OCI-LY3 (cell line): ENCODE data around the gene CDC45.

ENCODE experiments used
- H2AFZ ChIP-seq: fragments of 200-600, 300-600 bp; shearing (Covaris generic); 2 replicates; pipeline ENCODE4 v1.6.0; 2014; ENCODE audit warnings: antibody characterized with exemption, low read depth, low read length
- H3K27ac ChIP-seq: fragments of 200-600, 300-600 bp; sonication (generic); 2 replicates; pipeline ENCODE4 v1.5.1; 2014; ENCODE audit warnings: mild to moderate bottlenecking, low read length, moderate library complexity, mixed read lengths
- H3K27me3 ChIP-seq: fragments of 200-600, 300-600 bp; sonication (generic); 2 replicates; pipeline ENCODE4 v1.6.1; 2014; ENCODE audit warnings: low read depth, low read length, mixed read lengths
- H3K36me3 ChIP-seq: fragments of 200-600, 300-600 bp; sonication (generic); replicated peaks from 2 replicates; pipeline ENCODE3; 2014; ENCODE audit warnings: low read depth, low read length, mixed read lengths
- H3K4me1 ChIP-seq: fragments of 300-600, 200-600 bp; sonication (generic); 2 replicates; pipeline ENCODE4 v1.6.1; 2014; ENCODE audit warnings: low read length, mixed read lengths
- H3K4me2 ChIP-seq: fragments of 200-600, 300-600 bp; sonication (generic); 2 replicates; pipeline ENCODE4 v1.6.1; 2014; ENCODE audit warnings: low read length, mixed read lengths
- H3K4me3 ChIP-seq: fragments of 300-600, 200-600 bp; sonication (generic); 2 replicates; pipeline ENCODE4 v1.5.1; 2014; ENCODE audit warnings: antibody characterized with exemption, mild to moderate bottlenecking, low read length, moderate library complexity
- H3K79me2 ChIP-seq: fragments of 300-600, 200-600 bp; shearing (Covaris generic); 2 replicates; pipeline ENCODE4 v1.6.1; 2014; ENCODE audit warnings: mild to moderate bottlenecking, low read length, mixed read lengths
- H3K9ac ChIP-seq: fragments of 300-600, 200-600 bp; shearing (Covaris generic); 2 replicates; pipeline ENCODE4 v1.6.0; 2014; ENCODE audit warnings: mild to moderate bottlenecking, low read length, moderate library complexity
- H3K9me3 ChIP-seq: fragments of 200-600, 300-600 bp; shearing (Covaris generic); 2 replicates; pipeline ENCODE4 v1.6.1; 2014; ENCODE audit warnings: low read length, mixed read lengths; ENCODE audit not compliant: insufficient read depth
- H4K20me1 ChIP-seq: fragments of 200-600, 300-600 bp; sonication (generic); 2 replicates; pipeline ENCODE4 v1.6.1; 2016; ENCODE audit warnings: low read length, mixed read lengths; ENCODE audit not compliant: insufficient read depth
- CTCF ChIP-seq: fragments of 200-600, 300-600 bp; sonication (generic); IDR thresholded peaks from 2 replicates; pipeline ENCODE4 v1.5.1; 2014; ENCODE audit warnings: antibody characterized with exemption, low read length, low read depth
- EZH2phosphoT487 ChIP-seq: fragments of 200-600 bp; shearing (Covaris generic); IDR thresholded peaks from 2 replicates; pipeline ENCODE4 v1.6.1; 2018; ENCODE audit warnings: antibody characterized with exemption, mixed run types, low read depth

CDC45 gene

GRCh38 chr22:19470010-19470409 is 9.7 kb upstream of the CDC45 start:
- Histone ChIP-seq H3K9me3 (no peaks in the 10 kb centered on the region), H3K4me1 (no peaks in the 10 kb centered on the region), H3K4me2 (no peak overlapping the region), H3K27me3 (no peaks in the 10 kb centered on the region), H3K9ac (no peak overlapping the region), H3K79me2 (peaks cover 7% of the 10 kb centered on the region; the same call in 1 of the 2 replicates), H3K4me3 (no peak overlapping the region), H3K27ac (no peak overlapping the region), H3K36me3 (peaks cover 73% of the 10 kb centered on the region), H2AFZ (no peak overlapping the region), H4K20me1 (peaks cover 3% of the 10 kb centered on the region; the same call in 1 of the 2 replicates)
- TF ChIP-seq EZH2phosphoT487: no peak
- TF ChIP-seq CTCF: no peak

- Histone ChIP-seq H3K9ac (no peak overlapping the region), H3K27me3 (no peaks in the 10 kb centered on the region), H2AFZ (no peak overlapping the region), H3K4me2 (no peak overlapping the region), H3K4me1 (no peaks in the 10 kb centered on the region), H3K36me3 (peaks cover 64% of the 10 kb centered on the region), H3K9me3 (no peaks in the 10 kb centered on the region), H3K79me2 (peaks cover 22% of the 10 kb centered on the region), H3K4me3 (no peak overlapping the region), H4K20me1 (peaks cover 10% of the 10 kb centered on the region; the same call in 1 of the 2 replicates), H3K27ac (no peak overlapping the region)
- TF ChIP-seq CTCF (no peak), EZH2phosphoT487 (no peak)
Measured at GRCh38 chr22:19471572-19471971, 8.1 kb upstream of the CDC45 start.

GRCh38 chr22:19472233-19472632 is 7.5 kb upstream of the CDC45 start:
- no peak overlapping the region for H3K9ac ChIP-seq
- peaks cover 12% of the 10 kb centered on the region for H4K20me1 ChIP-seq
- peaks cover 58% of the 10 kb centered on the region for H3K36me3 ChIP-seq
- H3K27me3 ChIP-seq: no peaks in the 10 kb centered on the region
- no peaks in the 10 kb centered on the region for H3K9me3 ChIP-seq
- H2AFZ ChIP-seq: no peak overlapping the region
- peaks cover 2% of the 10 kb centered on the region for H3K4me1 ChIP-seq
- H3K79me2 ChIP-seq: peaks cover 26% of the 10 kb centered on the region
- H3K27ac ChIP-seq: no peak overlapping the region
- no peak overlapping the region for H3K4me2 ChIP-seq
- no peak for TF ChIP-seq EZH2phosphoT487
- TF ChIP-seq CTCF: no peak
- no peak overlapping the region for H3K4me3 ChIP-seq

GRCh38 chr22:19473578-19473977 is 6.1 kb upstream of the CDC45 start:
- H3K79me2 ChIP-seq: peaks cover 40% of the 10 kb centered on the region
- H3K27me3 ChIP-seq: no peaks in the 10 kb centered on the region
- no peaks in the 10 kb centered on the region for H3K9me3 ChIP-seq
- no peak overlapping the region for H3K4me2 ChIP-seq
- H3K4me3 ChIP-seq: no peak overlapping the region
- TF ChIP-seq EZH2phosphoT487 (no peak), CTCF (peak; percentile 27; the same call in 1 of the 2 replicates)
- no peak overlapping the region for H3K27ac ChIP-seq
- H3K9ac ChIP-seq: no peak overlapping the region
- H4K20me1 ChIP-seq: peaks cover 23% of the 10 kb centered on the region
- H3K36me3 ChIP-seq: peaks cover 46% of the 10 kb centered on the region
- no peak overlapping the region for H2AFZ ChIP-seq
- H3K4me1 ChIP-seq: peaks cover 11% of the 10 kb centered on the region
